Ovary (tissue), 9 donors: Measurements from ENCODE around the gene PSME1. TPM values are rescaled to one million over a fixed set of nuclear protein-coding genes. Genes with fewer than 3 reads are reported as not detected.
A peak's percentile ranks its signal among the peaks of the same experiment; 100 is the strongest.

ENCODE experiments used
- DNase-seq, 5 donors: peaks; one replicate each; pipeline ENCODE4 v3.0.0-alpha.2; 2019 to 2020
- H3K27ac ChIP-seq, 2 donors: fragments of 200-600 bp; one replicate each; pipeline versions ENCODE4 v1.5.1 to v1.8.0; 2019 to 2022
- H3K27me3 ChIP-seq: fragments of 200-600 bp; one replicate; pipeline ENCODE4 v1.8.0; 2022
- H3K36me3 ChIP-seq: fragments of 200-600 bp; sonication (generic); one replicate; pipeline ENCODE4 v1.5.1; 2019
- H3K4me1 ChIP-seq: one replicate; pipeline ENCODE4 v1.8.1; 2013; ENCODE audit warnings: mild to moderate bottlenecking, moderate library complexity; ENCODE audit not compliant: insufficient read depth
- H3K4me3 ChIP-seq: fragments of 200-600 bp; sonication (generic); one replicate; pipeline ENCODE4 v1.5.1; 2017
- H3K9me3 ChIP-seq, 2 donors: fragments of 200-600 bp in 1 of 2; sonication (generic) in 1 of 2; one replicate each; pipeline versions ENCODE4 v1.5.1 to v1.8.1; 2013 to 2019; ENCODE audit warnings: mild to moderate bottlenecking in 1 of 2, moderate library complexity in 1 of 2
- CTCF ChIP-seq, 3 donors: fragments of 450-650 bp in 2 of 3; fragments of 200-600 bp in 1 of 3; IDR thresholded peaks; one replicate each; pipeline versions ENCODE4 v1.5.1 to v1.8.0; 2016 to 2022; ENCODE audit warnings: antibody characterized with exemption in 3 of 3, mild to moderate bottlenecking in 1 of 3
- EP300 ChIP-seq: sonication (generic); formaldehyde crosslinking; IDR thresholded peaks from one replicate; pipeline ENCODE4 v1.6.1; 2017; ENCODE audit warnings: antibody characterized with exemption
- POLR2A ChIP-seq: fragments of 450-650 bp; IDR thresholded peaks from one replicate; pipeline ENCODE4 v1.6.1; 2017; ENCODE audit warnings: antibody characterized with exemption, mild to moderate bottlenecking, moderate library complexity
- WGBS, 3 donors: extraction: QIAGEN DNeasy Blood & Tissue Kit in 1 of 3; methylation state at CpG; one replicate each; pipeline versions ENCODE4 v1.1.5 to v1.1.7; 2013 to 2017; 5-methylcytosine and 5-hydroxymethylcytosine counted together
- intact Hi-C, 4 donors: fragments of 100-400 bp; cut with DNase I; formaldehyde crosslinking; loops; one replicate each; pipeline versions ENCODE4 v1.11.0 to v1.15.1; 2022 to 2023
- polyA plus RNA-seq, 2 donors: library from polyadenylated mRNA; stranded (reverse); fragments of 200-250 nt in 1 of 2; fragments of 350-450 nt in 1 of 2; fragmentation: Illumina TruSeq in 1 of 2; extraction: RNeasy Lipid Tissue Mini Kit (QIAGEN cat#74804) in 1 of 2; gene quantifications; one replicate each; pipeline ENCODE4 v1.2.3, GENCODE V29; 2013 to 2014
- total RNA-seq, 7 donors: library from RNA; depleted of rRNA in 2 of 7; stranded (reverse); fragments of >200 nt in 2 of 7; fragmentation: NEBNext Ultra II Directional in 3 of 7; extraction: Animal tissue kit (Norgen Biotek cat#: 25700) in 3 of 7; gene quantifications; one replicate each; pipeline versions ENCODE4 v1.1.0 to v1.2.4, GENCODE V29; 2016 to 2023
- donor health status: DM: no; HTN: no; CAD: no; lungs with moderate emphysema.
- donor health status: DM: no; HTN: no; CAD: no.
- donor health status: Bipolar disorder and iron deficiency.
- donor health status: DM: yes; HTN: yes; CAD: no.
- donor health status: DM: no; HTN: no; CAD: no.
- donor health status: DM: yes; HTN: yes; CAD: no.

Gene PSME1
- total and polyA plus RNA-seq, 9 donors = 93.6 to 261 (median 177) TPM

GRCh38 chr14:24156840-24157239, 20.8 kb downstream of the PSME1 start:
- intact Hi-C loops = no loop called here
- no peaks in the 10 kb centered on the region for H3K9me3 ChIP-seq
- H3K36me3 ChIP-seq = no peaks in the 10 kb centered on the region
- DNase-seq = no peak
- TF ChIP-seq POLR2A = no peak
- TF ChIP-seq CTCF (IDR thresholded peaks at IDR 0.05) = no peak
- TF ChIP-seq EP300 = no peak
- H3K27me3 ChIP-seq = no peaks in the 10 kb centered on the region
- H3K4me1 ChIP-seq = no peaks in the 10 kb centered on the region
- no peak overlapping the region for H3K27ac ChIP-seq
- 79 to 98% (median 86%) methylated on average over 1 of the region's 1 CpG for WGBS, 3 donors
- no peak overlapping the region for H3K4me3 ChIP-seq

- Histone ChIP-seq H3K9me3 (no peaks in the 10 kb centered on the region), H3K4me3 (no peak overlapping the region), H3K4me1 (no peaks in the 10 kb centered on the region), H3K36me3 (no peaks in the 10 kb centered on the region), H3K27me3 (no peaks in the 10 kb centered on the region), H3K27ac (no peak overlapping the region)
- WGBS, 3 donors = 81 to 86% (median 85%) methylated on average over 11 to 12 of the region's 12 CpGs
- intact Hi-C loops = no loop called here
- DNase-seq = no peak
- TF ChIP-seq POLR2A = no peak
- TF ChIP-seq CTCF (IDR thresholded peaks at IDR 0.05) = no peak
Measured at GRCh38 chr14:24157331-24157730, 21.3 kb downstream of the PSME1 start.

- Histone ChIP-seq H3K27me3 (no peaks in the 10 kb centered on the region), H3K4me1 (peaks cover 8% of the 10 kb centered on the region), H3K4me3 (no peak overlapping the region), H3K36me3 (no peaks in the 10 kb centered on the region), H3K9me3 (no peaks in the 10 kb centered on the region), H3K27ac (peak overlapping the region in 1 of 2 donors; percentile 84)
- WGBS, 3 donors = 82 to 86% (median 83%) methylated on average over 11 of the region's 11 CpGs
- intact Hi-C loops = loop anchor here in 1 of 4 donors (5.0 kb wide), 1 partner anchor 103 kb away; no protein-coding TSS in a partner anchor
- no peak for TF ChIP-seq EP300
- TF ChIP-seq POLR2A = no peak
- no peak for TF ChIP-seq CTCF (IDR thresholded peaks at IDR 0.05)
- no peak for DNase-seq
Measured at GRCh38 chr14:24159777-24160498, 23.9 kb downstream of the PSME1 start.

- H3K4me3 ChIP-seq = no peak overlapping the region
- H3K27me3 ChIP-seq = no peaks in the 10 kb centered on the region
- H3K9me3 ChIP-seq = no peaks in the 10 kb centered on the region
- no peak for DNase-seq
- no peaks in the 10 kb centered on the region for H3K36me3 ChIP-seq
- no peak for TF ChIP-seq POLR2A
- no peak for TF ChIP-seq CTCF (IDR thresholded peaks at IDR 0.05)
- no peak for TF ChIP-seq EP300
- WGBS, 3 donors = 79 to 89% (median 84%) methylated on average over 4 of the region's 4 CpGs
- intact Hi-C loops = loop anchor here in 1 of 4 donors (5.0 kb wide), 1 partner anchor 103 kb away; no protein-coding TSS in a partner anchor
- H3K4me1 ChIP-seq = peaks cover 8% of the 10 kb centered on the region
- H3K27ac ChIP-seq = peak overlapping the region; percentile 71 to 84
Measured at GRCh38 chr14:24160499-24160849, 24.5 kb downstream of the PSME1 start.
